Measurements from ENCODE around the gene BNC2.
"Not testable (repeated sequence)": the region's sequence is repeated elsewhere in the genome, so short reads cannot be mapped to it uniquely, and the experiment has no call there.

Gene BNC2

DNA sequence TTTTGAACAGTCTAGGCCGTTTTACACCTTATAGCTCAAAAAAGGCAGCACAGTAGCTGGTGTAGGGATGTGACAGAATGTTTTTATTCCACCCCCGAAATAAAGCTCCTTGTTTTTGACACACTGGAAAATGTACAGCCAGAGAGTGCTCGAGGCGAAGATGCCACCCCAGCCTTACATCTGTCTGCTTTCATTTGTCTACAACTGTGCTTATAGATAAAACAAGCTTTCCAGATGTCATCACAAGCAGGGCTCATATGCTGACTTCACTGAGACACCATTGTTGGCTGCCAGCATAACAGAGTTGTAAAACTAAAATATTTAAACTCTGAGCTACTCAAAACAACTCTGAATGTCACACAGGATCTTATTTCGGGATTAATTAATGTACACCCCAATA lies 386.3 kb downstream of the BNC2 start:
- DNase-seq: no peak

DNA sequence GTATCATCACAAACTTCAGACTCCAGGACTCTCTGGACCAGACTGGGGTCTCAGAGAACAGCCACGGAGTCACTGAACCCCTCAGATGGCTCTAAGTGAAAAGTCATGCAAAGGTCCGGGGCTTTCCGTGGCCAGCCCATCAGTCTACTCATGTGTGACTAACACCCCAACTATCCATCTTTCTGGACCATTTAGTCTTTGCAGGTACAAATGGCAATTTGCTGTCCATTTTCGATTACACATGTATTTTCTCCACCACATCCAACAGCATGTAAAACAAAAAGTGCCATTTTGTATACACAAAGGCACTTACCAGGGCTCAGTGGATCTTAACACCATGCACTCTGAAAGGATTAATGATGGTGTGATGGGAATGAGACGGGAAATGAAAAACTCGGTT lies 387.7 kb downstream of the BNC2 start:
- no peak for DNase-seq

DNA sequence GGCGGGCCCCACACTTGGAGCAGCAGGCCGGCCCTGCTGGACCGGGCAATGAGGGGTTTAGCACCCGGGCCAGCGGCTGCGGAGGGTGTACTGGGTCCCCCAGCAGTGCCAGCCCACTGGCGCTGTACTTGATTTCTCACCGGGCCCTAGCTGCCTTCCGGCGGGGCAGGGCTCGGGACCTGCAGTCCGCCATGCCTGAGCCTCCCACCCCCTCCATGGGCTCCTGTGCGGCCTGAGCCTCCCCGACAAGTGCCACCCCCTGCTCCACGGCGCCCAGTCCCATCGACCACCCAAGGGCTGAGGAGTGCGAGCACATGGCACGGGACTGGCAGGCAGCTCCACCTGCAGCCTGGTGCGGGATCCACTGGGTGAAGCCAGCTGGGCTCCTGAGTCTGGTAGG lies 389.9 kb downstream of the BNC2 start:
- not testable (repeated sequence) for DNase-seq

DNA sequence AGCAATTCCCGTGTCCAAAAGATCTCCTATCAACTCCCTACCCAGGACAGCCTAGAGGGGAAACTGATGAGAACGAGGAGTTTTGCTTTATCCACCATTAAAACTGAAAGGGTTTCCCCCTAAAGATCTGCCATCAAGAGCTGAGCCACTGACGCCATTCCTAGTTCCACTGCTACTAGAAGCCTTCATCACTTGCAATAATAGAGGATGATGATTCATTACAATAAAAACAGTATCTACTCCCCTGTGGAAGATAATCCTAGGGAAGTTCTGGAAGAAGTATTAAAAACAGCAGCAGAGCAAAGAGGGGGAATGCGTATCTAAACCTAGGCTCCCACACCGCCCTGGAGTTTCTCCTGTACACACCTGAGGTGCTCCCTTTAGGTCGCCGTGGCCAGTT lies 394.5 kb downstream of the BNC2 start:
- DNase-seq: no peak

DNA sequence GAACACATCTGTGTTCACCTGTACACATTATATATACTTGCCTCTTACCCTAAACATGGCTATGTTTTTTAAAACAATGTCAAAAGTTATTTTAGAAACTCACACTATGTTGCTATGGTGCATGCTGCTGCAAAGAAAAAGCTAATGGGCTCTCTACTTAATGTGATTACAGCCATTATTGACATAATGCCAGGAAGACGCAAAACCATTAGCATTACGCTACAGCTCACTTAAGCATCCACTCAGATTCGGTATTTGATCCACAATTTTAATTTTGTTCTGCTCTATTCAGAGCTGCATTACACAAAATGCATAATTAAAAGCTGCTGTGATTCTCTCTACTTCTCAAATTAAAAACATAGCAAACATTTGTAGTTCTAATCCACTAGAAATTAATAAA lies 395.2 kb downstream of the BNC2 start:
- DNase-seq: no peak

DNA sequence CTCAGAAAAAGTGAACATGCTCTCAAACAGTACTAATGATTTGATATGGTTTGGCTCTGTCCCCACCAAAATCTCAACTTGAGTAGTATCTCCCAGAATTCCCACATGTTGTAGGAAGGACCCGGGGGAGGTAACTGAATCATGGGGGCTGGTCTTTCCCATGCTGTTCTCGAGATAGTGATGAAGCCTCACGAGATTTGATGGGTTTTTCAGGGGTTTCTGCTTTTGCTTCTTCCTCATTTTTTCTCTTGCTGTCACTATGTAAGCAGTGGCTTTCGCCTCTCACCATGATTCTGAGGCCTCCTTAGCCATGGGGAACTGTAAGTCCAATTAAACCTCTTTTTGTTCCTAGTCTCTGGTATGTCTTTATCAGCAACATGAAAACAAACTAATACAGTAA lies 401.3 kb downstream of the BNC2 start:
- DNase-seq: no peak

DNA sequence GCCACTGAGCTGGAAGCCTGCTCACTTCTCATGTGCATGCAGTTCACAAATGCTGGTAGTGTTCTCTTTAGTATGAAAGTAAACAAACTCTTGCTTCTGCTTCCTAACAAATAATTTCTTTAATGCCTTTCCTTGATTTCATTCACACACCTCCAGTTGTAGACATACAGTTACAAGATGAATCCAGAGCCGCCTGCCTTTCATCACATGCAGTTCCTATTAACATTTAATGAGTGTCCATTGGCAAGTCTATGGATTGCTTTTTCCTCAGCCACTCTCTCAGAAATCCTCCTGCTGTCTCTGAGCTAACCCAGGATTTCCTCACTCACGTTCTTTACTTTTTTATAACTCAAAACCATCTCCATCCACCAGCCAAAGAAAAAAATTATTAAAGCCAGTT lies 408.6 kb downstream of the BNC2 start:
- no peak for DNase-seq

DNA sequence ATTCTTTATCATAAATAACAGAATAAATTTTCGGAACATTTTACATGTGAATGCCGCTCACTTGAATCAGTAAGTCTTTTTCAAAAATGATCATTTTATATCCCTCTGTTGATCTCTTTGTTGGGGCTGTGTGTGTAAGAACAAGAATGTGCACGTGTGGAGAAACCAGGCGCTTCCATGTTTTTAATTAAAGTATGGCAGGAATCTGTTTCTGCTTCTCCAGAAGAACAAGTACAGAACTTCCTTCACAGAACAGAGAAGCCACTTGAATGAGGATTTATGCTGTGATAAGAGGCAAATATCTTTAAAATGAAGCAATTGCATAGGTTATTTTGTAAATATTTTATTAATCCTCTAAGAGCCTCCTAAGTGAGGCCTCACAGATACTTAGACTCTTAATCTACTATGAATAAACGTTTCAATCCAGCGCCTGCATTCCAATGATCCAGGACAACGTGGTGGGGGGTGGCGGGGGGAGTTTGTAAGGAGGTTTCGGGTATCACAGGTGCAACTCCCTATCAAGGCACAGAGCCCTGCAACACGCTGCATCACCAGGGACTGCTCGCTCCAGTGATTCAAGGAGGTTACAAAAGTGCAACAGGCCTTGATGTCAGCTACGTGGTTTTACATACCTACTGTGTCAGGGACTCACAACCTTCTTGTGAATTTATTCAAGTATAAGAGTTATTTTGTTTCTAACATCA lies 409.2 kb downstream of the BNC2 start:
- DNase-seq: no peak

DNA sequence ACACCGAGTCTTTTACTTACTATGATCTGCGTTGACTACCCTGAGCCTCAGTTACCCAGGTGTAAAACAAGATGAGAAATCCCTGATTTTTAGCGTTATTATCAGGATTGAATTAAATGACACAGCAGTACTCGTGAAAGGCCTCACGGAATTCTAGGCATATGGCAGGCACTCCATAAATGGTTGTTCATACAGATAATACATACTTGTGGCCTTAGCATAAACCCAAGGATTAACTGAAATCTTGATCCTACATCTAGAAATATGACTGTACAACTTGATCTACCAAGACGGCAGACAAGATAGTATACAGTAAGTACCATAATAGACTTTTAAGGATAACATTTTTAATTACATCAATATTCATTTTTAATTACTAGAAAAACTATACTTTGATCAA lies 409.8 kb downstream of the BNC2 start:
- DNase-seq: no peak

DNA sequence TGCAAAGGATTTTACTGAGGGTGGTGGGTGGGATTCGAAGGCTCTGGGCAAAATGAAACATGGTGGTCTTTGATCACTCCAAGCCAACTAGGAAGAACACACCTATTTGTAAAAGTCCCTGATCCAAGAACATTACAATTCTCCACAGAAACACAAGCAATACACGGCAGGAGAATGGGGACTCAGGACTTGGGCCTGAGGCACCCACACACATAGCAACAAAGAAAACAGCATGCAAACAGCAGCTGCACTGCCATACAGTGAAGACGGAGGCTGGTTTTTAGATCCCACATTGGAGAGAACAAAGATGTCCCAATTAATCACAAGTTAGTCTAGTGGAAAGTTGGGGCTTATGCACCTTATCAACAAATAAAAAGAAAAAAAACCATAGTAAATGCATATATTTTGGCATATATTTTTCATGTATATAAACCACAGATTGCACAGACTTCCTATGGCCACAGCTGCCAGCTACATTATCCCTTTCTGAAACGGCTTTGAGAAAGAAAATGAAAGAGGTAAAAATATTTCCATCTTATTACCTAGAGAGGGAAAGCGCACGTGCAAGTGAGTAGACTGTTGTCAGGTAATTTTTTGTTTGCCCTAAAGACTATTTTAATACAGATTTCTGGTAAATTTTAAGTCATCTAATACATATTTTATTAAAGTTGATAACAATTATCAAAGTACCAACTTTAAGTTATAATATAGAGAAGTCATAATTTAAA lies 410.9 kb downstream of the BNC2 start:
- no peak for DNase-seq

DNA sequence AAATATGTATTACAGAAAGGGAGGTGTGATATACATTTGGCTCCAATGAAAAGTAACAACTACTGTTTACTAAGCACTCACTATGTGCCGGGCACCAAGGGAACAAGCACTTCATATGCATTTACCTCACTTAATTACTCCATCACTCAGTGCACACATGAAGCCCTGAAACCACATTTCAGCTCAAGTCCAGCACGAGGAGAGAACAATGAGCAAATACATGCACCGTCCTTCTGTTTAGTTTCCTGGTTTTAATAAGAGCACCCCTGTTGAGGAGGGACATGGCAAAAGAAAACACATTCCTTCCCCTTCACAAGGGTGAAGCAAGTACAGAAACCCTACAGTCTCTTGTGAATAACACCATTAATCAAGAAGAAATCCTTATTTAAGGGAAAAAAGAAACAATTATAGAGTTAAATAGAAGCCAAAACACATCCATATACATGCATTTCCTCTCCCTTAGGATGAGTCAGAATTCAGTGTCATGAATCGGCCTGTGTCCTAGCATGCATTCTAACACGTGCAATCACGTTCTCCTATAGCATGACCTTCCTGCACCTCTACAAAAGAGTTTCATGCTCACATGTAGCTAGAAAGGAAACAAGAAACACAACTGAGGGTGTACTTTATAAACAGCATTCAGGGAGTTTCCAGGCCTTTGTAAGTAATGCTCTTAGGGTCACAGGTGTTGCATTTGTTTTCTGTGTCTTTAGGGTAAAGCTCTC lies 411.6 kb downstream of the BNC2 start:
- no peak for DNase-seq

DNA sequence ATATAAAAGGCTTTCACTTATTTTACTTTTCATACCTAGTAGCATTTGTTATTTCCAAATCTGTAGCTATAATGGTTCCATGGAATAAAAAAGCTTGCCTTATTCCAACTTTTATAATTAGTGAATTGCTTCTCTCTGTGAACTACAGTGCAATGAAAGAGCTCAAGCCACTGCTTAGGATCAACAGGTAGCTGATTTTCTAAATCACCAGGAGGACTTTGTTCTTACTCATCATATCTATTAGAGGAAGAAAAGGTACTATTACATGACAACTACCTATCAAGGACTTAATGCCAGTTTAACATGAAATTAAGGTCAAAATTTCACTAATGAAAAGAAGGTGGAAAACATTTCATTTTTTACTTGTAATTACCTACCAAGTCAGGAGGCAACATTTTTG lies 414.6 kb downstream of the BNC2 start:
- DNase-seq: no peak

DNA sequence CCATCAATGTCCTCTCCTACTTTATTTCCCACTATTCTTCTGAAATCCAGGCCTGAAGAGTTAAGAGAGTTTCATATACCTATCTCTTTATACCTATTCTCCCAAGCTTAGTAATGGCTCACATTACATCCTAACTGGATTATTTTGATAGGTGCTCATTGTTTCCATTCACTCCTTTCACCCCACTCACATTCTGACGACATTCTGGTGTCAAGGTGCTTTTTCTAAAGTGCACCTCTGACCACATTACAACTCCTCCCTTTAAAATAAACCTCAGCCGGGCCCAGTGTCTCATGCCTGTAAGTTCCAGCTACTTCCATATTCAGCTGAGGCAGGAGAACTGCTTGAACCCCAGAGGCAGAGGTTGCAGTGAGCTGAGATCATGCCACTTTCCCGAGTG lies 417.1 kb downstream of the BNC2 start:
- DNase-seq: no peak

DNA sequence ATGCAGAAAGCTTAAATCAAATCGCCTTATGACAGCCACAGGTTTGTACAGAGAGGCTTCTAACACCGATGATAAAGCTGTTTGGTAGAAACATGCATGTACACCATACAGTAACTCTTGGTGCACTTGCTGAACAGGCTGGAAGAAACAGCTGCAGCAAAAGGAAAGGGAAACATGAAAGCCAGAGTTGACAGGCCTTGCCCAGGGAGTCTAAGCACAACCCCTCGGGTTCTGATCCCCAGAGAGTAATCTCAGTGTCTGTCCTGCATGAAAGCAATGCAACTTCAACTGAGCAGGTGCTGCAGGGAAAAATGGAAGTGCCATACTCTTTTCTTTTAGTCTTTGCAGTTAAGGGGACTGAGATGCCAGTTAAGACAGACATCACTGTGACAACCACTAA lies 419.9 kb downstream of the BNC2 start:
- no peak for DNase-seq

DNA sequence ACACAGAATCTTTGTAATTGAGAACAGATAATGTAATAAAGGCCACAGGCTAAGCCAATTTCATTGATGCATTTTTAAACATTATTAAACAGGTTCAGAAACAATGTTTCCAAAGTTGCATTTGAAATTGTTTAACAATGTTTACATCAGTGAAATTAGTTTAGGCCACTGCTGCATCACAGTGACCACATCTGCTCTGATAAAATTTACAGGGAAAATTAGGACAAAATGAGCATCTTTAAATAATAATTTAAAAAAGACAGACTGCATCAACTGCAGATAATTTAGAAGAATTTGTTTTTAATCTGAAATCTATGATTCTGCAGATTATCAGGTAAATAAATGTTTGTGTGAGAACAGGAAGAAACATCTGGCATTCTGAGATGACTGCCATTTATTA lies 420.4 kb downstream of the BNC2 start:
- no peak for DNase-seq

DNA sequence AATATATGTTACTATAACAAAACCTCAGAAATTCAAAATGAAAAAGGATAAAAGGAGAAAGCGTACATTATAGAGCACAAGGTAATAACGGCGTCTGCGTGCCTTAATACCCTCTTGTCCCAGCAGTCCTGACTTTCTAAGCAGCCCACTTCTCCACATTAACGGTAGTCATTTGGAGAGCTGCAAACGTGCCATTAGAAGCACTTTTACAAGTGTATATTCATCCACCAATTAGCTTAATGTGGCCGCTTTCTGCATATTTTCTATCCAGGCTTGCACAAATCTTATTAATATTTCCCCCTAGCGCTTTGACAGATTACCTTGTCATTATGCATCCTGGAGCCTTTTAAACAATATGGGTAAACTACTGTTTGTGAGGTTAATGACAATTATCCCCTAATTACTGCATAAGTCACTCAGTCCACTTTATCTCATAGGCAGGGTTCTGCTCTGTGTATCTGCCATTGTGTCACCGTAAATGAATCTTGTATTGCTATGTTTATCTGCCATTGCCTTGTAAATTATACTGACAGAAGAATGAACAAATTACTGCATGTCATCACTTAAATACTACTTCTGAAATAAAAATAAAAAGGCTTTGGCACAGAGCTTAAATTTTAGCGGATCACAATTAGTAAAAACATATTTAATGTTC lies 421.3 kb downstream of the BNC2 start:
- no peak for DNase-seq

DNA sequence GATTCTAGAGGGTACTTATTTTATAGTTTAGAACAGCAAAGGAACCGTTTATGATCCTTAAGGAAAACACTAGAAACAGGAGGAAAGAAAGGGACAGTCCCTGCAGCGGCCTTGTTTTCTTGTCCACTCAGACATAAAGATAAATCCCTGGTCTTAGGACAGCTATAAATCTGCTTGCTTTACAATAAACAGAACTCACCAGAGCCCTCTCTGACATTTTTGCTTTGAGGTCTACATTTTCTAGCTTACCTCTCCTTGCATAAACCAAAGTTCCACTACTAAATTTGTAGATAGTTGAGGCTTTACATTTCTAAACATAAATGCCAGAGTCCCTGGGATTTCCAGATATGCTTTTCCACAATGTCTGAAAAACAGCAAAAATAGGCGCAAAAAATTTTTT lies 422.5 kb downstream of the BNC2 start:
- DNase-seq: no peak

DNA sequence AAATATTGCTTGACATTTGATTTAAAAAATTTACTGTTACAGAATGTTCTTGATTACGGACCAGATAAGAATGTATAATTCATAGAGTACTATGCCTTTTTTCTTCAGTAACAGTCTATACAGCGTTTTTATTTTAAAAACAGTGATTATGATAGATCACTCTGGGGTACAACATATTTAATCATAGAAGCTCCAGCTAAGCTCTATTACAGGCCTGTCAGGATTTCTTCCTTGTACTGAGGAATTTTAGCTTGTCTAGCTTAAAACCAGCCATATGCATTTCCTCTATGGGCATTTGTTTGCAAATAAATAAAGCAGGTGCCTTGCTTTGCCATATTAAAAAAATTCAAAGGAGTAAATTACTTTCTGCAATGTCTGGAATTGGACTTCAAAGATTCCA lies 423.8 kb downstream of the BNC2 start:
- DNase-seq: no peak

DNA sequence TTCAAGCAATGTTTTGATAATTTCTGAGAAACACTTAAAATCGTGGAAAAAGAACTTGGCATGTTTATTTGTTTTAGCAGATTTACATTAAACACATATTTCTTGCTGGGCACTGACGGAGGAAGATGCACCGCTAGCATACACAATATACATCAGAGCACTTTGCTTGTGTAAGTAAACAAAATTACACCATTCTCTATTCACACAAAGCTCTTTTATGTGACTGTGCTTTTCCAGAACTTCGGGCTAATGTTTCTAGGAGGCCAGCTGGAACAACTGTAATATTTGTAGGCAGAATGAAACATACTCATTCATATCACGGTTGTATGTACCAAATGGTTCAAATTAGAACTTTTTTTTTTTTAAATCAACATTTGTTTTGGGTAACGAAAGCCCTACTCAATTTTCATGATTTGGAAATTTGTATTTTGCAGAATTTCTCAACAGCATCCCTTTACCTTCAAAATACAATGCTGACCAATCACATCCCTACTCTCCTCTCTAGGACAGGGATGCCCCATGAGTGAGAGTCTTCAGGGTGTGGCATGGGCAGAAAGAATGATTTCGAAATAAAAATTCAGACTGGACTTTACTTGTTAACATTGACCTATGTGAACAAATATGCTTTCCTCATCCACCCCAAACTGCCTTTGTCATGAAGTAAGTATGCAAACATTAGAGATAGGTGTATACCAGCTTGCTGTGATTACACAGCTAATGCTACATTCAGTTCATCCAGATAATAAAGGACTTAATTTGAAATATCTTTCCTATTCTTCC lies 425.1 kb downstream of the BNC2 start:
- no peak for DNase-seq

DNA sequence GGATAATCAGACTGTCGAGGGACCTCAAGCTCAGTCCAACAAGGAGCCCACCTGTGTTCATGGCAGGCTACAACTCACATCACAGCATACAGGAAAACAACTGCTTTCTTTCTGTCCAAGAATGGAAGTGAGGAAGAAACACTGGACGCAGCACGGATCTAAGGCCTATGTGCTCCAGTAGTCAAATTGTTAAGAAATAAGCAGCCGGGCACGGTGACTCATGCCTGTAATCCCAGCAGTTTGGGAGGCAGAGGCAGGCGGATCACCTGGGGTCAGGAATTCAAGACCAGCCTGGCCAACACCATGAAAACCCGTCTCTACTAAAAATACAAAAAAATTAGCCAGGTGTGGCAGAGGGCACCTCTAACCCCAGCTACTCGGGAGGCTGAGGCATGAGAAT lies 427.8 kb downstream of the BNC2 start:
- DNase-seq: no peak

DNA sequence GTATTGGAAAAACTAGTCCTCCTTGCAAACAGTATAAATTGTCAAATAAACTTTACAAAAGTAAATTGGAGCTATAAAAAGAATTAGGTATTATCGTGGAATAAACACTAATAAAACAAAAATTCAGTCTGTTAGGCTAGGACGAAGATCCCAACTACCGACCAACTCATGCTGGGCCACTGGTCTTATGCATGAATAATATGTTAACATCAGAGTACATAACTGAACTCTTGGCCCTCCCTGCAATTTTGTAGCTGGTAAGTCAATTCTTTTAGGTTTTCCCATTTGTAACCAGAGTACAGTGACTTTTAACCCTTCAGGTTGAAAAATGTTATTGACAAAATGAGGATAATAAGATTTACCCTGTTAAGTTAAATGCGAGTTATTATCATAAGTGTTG lies 428.7 kb downstream of the BNC2 start:
- DNase-seq: no peak

DNA sequence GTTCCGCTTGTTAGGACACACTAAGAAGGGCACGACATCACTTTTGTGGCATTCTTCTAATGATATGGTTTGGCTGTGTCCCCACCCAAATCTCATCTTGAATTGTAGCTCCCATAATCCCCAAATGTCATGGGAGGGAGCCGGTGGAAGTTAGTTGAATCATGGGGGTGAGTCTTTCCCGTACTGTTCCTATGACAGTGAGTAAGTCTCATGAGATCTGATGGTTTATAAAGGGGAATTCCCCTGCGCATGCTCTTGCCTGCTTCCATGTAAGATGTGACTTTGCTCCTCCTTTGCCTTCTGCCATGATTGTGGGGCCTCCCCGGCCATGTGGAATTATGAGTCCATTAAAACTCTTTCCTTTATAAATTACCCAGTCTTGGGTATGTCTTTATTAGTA lies 431.6 kb downstream of the BNC2 start:
- DNase-seq: not testable (repeated sequence)

DNA sequence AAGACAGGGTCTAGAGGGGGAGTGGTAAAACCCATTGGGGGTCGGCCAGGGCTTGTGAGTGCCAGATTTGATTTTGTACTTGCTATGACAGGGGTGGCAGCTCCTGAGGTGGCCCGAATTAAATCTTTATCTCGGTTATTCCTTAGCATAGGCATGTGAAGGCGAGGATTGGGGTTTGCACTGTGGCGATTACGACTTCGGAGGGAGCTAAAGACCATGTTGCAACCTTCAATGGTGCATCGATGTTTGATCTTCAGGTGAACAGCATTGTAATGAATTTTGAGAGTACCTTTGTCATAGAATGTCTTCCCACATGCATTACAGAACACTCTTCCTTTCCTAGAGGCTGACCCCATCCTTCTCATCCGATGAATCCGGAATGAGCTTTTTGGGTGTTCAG lies 433.9 kb downstream of the BNC2 start:
- no peak for DNase-seq
